SK-N-SH treated with all-trans-retinoic acid at 6 μM for 48 hours (cell line): Measurements from ENCODE around the gene GABRE.

Experiments
- ATAC-seq: fragments of 200-7000 bp; cut with Tn5 transposase; 3 replicates; pipeline ENCODE4 v1.9.1; 2020; ENCODE audit warnings: mild to moderate bottlenecking, moderate library complexity
- ARNTL ChIP-seq: fragments of 450-650 bp; formaldehyde crosslinking; IDR thresholded peaks from 2 replicates; pipeline ENCODE4 v1.5.0; 2020; ENCODE audit warnings: low read depth, mild to moderate bottlenecking, moderate library complexity, borderline replicate concordance
- BACH2 ChIP-seq: fragments of 250-450 bp; sonication (Bioruptor Pico); IDR thresholded peaks from 2 replicates; pipeline ENCODE4 v1.9.0; 2021; ENCODE audit warnings: mild to moderate bottlenecking, borderline replicate concordance
- CSDC2 ChIP-seq: fragments of 250-450 bp; sonication (Bioruptor Pico); IDR thresholded peaks from 2 replicates; pipeline ENCODE4 v1.5.0; 2020; ENCODE audit warnings: mild to moderate bottlenecking, moderate library complexity
- ESRRG ChIP-seq: fragments of 250-450 bp; sonication (Bioruptor Pico); IDR thresholded peaks from 2 replicates; pipeline ENCODE4 v1.6.1; 2021; ENCODE audit warnings: mild to moderate bottlenecking
- GLIS3 ChIP-seq: fragments of 250-450 bp; sonication (Bioruptor Pico); IDR thresholded peaks from 2 replicates; pipeline ENCODE4 v1.5.0; 2020; ENCODE audit warnings: mild to moderate bottlenecking, moderate library complexity
- PPARA ChIP-seq: fragments of 250-450 bp; sonication (Bioruptor Pico); IDR thresholded peaks from 2 replicates; pipeline ENCODE4 v1.5.0; 2020; ENCODE audit warnings: mild to moderate bottlenecking, borderline replicate concordance
- RARB ChIP-seq: fragments of 250-450 bp; sonication (Bioruptor Pico); IDR thresholded peaks from 2 replicates; pipeline ENCODE4 v1.8.0; 2021; ENCODE audit warnings: mild to moderate bottlenecking, moderate library complexity
- SNAI2 ChIP-seq: fragments of 250-450 bp; sonication (Bioruptor Pico); IDR thresholded peaks from 2 replicates; pipeline ENCODE4 v1.5.0; 2020; ENCODE audit warnings: mild to moderate bottlenecking, moderate library complexity
- TCF4 ChIP-seq: fragments of 250-450 bp; sonication (Bioruptor Pico); IDR thresholded peaks from 2 replicates; pipeline ENCODE4 v1.8.0; 2021; ENCODE audit warnings: mild to moderate bottlenecking, moderate library complexity, borderline replicate concordance
- TOX ChIP-seq: fragments of 250-450 bp; sonication (Bioruptor Pico); IDR thresholded peaks from 2 replicates; pipeline ENCODE4 v1.8.0; 2021; ENCODE audit warnings: mild to moderate bottlenecking, moderate library complexity, borderline replicate concordance
- ZC3H10 ChIP-seq: fragments of 250-450 bp; sonication (Bioruptor Pico); IDR thresholded peaks from 2 replicates; pipeline ENCODE4 v1.5.1; 2021; ENCODE audit warnings: mild to moderate bottlenecking, moderate library complexity
- ZFP3 ChIP-seq: fragments of 250-450 bp; sonication (Bioruptor Pico); IDR thresholded peaks from 2 replicates; pipeline ENCODE4 v1.5.0; 2020; ENCODE audit warnings: mild to moderate bottlenecking, moderate library complexity
- ZFP30 ChIP-seq: fragments of 450-650 bp; formaldehyde crosslinking; IDR thresholded peaks from 2 replicates; pipeline ENCODE4 v1.5.0; 2022; ENCODE audit warnings: mild to moderate bottlenecking, moderate library complexity
- ZNF565 ChIP-seq: fragments of 450-650 bp; formaldehyde crosslinking; conservative IDR thresholded peaks from 2 replicates; pipeline ENCODE4 v1.5.0; 2020; ENCODE audit warnings: low read depth, mild to moderate bottlenecking, moderate library complexity
- ZNF70 ChIP-seq: fragments of 450-650 bp; formaldehyde crosslinking; IDR thresholded peaks from 2 replicates; pipeline ENCODE4 v1.5.0; 2020; ENCODE audit warnings: mild to moderate bottlenecking, moderate library complexity
- ZNF8 ChIP-seq: fragments of 450-650 bp; formaldehyde crosslinking; IDR thresholded peaks from 2 replicates; pipeline ENCODE4 v1.5.0; 2020; ENCODE audit warnings: mild to moderate bottlenecking, moderate library complexity
- TF ChIP-seq, protein P1 (sequence below): fragments of 250-450 bp; sonication (Bioruptor Pico); IDR thresholded peaks from 2 replicates; pipeline ENCODE4 v1.8.0; 2020; ENCODE audit warnings: mild to moderate bottlenecking, moderate library complexity, borderline replicate concordance
- TF ChIP-seq, protein P2 (sequence below): fragments of 250-450 bp; sonication (Bioruptor Pico); IDR thresholded peaks from 2 replicates; pipeline ENCODE4 v1.5.1; 2021; ENCODE audit warnings: mild to moderate bottlenecking, moderate library complexity
- TF ChIP-seq, protein P3 (sequence below): fragments of 250-450 bp; sonication (Bioruptor Pico); IDR thresholded peaks from 2 replicates; pipeline ENCODE4 v1.5.0; 2020; ENCODE audit warnings: mild to moderate bottlenecking, moderate library complexity
- TF ChIP-seq, protein P4 (sequence below): fragments of 250-450 bp; sonication (Bioruptor Pico); IDR thresholded peaks from 2 replicates; pipeline ENCODE4 v1.5.1; 2020; ENCODE audit warnings: low read depth, mild to moderate bottlenecking, moderate library complexity

Gene GABRE

DNA sequence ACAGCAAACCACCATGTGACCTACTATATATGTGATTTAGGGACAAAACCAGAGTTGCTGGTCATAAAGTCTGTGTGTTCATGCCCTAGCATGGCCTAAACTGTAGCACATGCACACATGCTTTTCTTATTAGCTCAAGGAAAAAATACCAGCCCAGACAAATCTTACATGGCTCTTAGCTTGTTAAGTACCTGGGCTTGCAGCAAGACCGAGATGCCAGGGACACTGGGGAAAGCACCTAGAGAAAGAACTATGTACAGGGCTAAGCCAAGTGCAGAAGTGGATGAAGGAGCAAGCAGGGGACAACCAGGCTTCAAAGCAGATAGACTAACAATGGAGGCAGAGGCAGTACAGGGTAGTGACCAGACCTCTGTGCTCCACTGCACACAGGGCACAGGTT, 3.4 kb upstream of the GABRE start:
- TF ChIP-seq ZNF70 (CRISPR knock-in tag) (no peak), CSDC2 (no peak), RARB (CRISPR knock-in tag) (no peak), BACH2 (CRISPR knock-in tag) (no peak), TOX (CRISPR knock-in tag) (no peak), GLIS3 (CRISPR knock-in tag) (no peak), TCF4 (CRISPR knock-in tag) (no peak), ZFP3 (no peak), ZFP30 (CRISPR knock-in tag) (no peak), ARNTL (no peak), PPARA (CRISPR knock-in tag) (no peak), ESRRG (CRISPR knock-in tag) (no peak), ZNF565 (no peak), ZNF8 (CRISPR knock-in tag) (no peak)
- TF ChIP-seq, protein P1, sequence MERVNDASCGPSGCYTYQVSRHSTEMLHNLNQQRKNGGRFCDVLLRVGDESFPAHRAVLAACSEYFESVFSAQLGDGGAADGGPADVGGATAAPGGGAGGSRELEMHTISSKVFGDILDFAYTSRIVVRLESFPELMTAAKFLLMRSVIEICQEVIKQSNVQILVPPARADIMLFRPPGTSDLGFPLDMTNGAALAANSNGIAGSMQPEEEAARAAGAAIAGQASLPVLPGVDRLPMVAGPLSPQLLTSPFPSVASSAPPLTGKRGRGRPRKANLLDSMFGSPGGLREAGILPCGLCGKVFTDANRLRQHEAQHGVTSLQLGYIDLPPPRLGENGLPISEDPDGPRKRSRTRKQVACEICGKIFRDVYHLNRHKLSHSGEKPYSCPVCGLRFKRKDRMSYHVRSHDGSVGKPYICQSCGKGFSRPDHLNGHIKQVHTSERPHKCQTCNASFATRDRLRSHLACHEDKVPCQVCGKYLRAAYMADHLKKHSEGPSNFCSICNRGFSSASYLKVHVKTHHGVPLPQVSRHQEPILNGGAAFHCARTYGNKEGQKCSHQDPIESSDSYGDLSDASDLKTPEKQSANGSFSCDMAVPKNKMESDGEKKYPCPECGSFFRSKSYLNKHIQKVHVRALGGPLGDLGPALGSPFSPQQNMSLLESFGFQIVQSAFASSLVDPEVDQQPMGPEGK (CRISPR knock-in tag): no peak
- TF ChIP-seq, protein P2, sequence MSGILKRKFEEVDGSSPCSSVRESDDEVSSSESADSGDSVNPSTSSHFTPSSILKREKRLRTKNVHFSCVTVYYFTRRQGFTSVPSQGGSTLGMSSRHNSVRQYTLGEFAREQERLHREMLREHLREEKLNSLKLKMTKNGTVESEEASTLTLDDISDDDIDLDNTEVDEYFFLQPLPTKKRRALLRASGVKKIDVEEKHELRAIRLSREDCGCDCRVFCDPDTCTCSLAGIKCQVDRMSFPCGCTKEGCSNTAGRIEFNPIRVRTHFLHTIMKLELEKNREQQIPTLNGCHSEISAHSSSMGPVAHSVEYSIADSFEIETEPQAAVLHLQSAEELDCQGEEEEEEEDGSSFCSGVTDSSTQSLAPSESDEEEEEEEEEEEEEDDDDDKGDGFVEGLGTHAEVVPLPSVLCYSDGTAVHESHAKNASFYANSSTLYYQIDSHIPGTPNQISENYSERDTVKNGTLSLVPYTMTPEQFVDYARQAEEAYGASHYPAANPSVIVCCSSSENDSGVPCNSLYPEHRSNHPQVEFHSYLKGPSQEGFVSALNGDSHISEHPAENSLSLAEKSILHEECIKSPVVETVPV: no peak
- TF ChIP-seq, protein P3, sequence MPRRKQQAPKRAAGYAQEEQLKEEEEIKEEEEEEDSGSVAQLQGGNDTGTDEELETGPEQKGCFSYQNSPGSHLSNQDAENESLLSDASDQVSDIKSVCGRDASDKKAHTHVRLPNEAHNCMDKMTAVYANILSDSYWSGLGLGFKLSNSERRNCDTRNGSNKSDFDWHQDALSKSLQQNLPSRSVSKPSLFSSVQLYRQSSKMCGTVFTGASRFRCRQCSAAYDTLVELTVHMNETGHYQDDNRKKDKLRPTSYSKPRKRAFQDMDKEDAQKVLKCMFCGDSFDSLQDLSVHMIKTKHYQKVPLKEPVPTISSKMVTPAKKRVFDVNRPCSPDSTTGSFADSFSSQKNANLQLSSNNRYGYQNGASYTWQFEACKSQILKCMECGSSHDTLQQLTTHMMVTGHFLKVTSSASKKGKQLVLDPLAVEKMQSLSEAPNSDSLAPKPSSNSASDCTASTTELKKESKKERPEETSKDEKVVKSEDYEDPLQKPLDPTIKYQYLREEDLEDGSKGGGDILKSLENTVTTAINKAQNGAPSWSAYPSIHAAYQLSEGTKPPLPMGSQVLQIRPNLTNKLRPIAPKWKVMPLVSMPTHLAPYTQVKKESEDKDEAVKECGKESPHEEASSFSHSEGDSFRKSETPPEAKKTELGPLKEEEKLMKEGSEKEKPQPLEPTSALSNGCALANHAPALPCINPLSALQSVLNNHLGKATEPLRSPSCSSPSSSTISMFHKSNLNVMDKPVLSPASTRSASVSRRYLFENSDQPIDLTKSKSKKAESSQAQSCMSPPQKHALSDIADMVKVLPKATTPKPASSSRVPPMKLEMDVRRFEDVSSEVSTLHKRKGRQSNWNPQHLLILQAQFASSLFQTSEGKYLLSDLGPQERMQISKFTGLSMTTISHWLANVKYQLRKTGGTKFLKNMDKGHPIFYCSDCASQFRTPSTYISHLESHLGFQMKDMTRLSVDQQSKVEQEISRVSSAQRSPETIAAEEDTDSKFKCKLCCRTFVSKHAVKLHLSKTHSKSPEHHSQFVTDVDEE: no peak
- TF ChIP-seq, protein P4, sequence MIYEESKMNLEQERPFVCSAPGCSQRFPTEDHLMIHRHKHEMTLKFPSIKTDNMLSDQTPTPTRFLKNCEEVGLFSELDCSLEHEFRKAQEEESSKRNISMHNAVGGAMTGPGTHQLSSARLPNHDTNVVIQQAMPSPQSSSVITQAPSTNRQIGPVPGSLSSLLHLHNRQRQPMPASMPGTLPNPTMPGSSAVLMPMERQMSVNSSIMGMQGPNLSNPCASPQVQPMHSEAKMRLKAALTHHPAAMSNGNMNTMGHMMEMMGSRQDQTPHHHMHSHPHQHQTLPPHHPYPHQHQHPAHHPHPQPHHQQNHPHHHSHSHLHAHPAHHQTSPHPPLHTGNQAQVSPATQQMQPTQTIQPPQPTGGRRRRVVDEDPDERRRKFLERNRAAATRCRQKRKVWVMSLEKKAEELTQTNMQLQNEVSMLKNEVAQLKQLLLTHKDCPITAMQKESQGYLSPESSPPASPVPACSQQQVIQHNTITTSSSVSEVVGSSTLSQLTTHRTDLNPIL (CRISPR knock-in tag): no peak
- ATAC-seq: no peak

DNA sequence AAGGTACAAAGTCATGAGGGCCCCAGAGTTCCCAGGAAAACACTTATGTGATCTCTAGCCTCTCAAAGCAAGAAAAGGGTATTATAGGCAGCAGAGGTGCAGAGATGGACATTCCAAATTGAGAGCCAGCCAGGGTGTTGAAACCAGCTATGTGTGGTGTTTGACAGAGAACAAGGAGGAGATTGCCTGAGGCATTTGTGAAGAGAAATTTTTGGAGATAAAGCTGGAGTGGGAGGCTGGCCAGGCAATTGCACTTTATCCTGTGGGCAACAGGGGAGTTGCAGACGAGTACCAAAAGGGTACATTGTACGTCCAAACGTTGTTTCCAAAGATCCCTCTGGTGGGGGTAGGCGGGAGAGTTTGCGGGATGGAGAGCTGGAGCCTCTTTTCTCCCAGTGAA, 2.5 kb upstream of the GABRE start:
- TF ChIP-seq ZNF8 (CRISPR knock-in tag) (no peak), ESRRG (CRISPR knock-in tag) (no peak), ZFP3 (no peak), TCF4 (CRISPR knock-in tag) (no peak), RARB (CRISPR knock-in tag) (no peak), PPARA (CRISPR knock-in tag) (no peak), ARNTL (no peak), ZC3H10 (no peak), SNAI2 (no peak), ZNF70 (CRISPR knock-in tag) (no peak), ZNF565 (no peak), TOX (CRISPR knock-in tag) (no peak)
- TF ChIP-seq, protein P4 (CRISPR knock-in tag): no peak
- TF ChIP-seq, protein P3: no peak
- TF ChIP-seq, protein P1 (CRISPR knock-in tag): no peak
- TF ChIP-seq, all 23 proteins: peak for 0
- no peak for ATAC-seq
